ENCODE results near the gene GRIK4.

Gene GRIK4

GRCh38 chr11:120841074-120841473 lies 329.5 kb downstream of the GRIK4 start:
- H3K36me3 ChIP-seq (ENCODE audit: control insufficient read depth, insufficient read depth, low read length): no peaks in the 10 kb centered on the region
- WGBS, 2 experiments (ENCODE audit: insufficient coverage in 2 of 2): no CpG with 5 or more reads among the region's 2 CpGs
- no peaks in the 10 kb centered on the region for H3K4me1 ChIP-seq (ENCODE audit: control insufficient read depth, insufficient read depth, low read length, poor library complexity, severe bottlenecking)
- H3K9me3 ChIP-seq (ENCODE audit: control insufficient read depth, low read length): no peaks in the 10 kb centered on the region
- H3K27ac ChIP-seq (ENCODE audit: low read depth, low read length, severe bottlenecking): no peak overlapping the region
- H3K4me3 ChIP-seq (ENCODE audit: extremely low read depth, insufficient read depth, low read length, poor library complexity, severe bottlenecking): no peak overlapping the region

GRCh38 chr11:120842195-120842594 lies 330.6 kb downstream of the GRIK4 start:
- H3K4me1 ChIP-seq (ENCODE audit: control insufficient read depth, insufficient read depth, low read length, poor library complexity, severe bottlenecking): no peaks in the 10 kb centered on the region
- H3K4me3 ChIP-seq (ENCODE audit: extremely low read depth, insufficient read depth, low read length, poor library complexity, severe bottlenecking): no peak overlapping the region
- H3K27ac ChIP-seq (ENCODE audit: low read depth, low read length, severe bottlenecking): no peak overlapping the region
- 71% methylated on average over 1 of the region's 1 CpG; no CpG with 5 or more reads in 1 of the 2 experiments for WGBS, 2 experiments (ENCODE audit: insufficient coverage in 2 of 2)
- H3K9me3 ChIP-seq (ENCODE audit: control insufficient read depth, low read length): no peaks in the 10 kb centered on the region
- H3K36me3 ChIP-seq (ENCODE audit: control insufficient read depth, insufficient read depth, low read length): no peaks in the 10 kb centered on the region

DNA sequence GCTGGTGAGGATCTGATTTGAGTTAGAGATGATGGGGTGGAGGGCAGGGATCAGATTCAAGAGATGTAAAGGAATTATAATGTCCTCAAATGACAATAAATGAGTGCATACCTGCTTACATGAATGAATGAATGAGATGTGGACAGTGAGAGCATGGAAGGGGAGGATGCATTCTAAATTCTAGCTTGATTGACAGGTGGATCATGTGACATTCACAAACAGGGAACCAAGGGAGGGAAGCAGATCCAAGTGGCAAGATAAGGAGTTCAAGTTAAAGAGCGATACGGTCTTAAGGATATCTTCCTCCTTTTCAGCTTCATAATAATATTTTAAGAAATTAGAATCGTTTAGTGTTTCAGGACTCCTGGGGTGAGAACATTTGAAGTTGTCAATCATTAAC lies 341.9 kb downstream of the GRIK4 start:
- Histone ChIP-seq H3K9me3 (ENCODE audit: control insufficient read depth, low read length) (no peaks in the 10 kb centered on the region), H3K27ac (ENCODE audit: low read depth, low read length, severe bottlenecking) (no peak overlapping the region), H3K4me3 (ENCODE audit: extremely low read depth, insufficient read depth, low read length, poor library complexity, severe bottlenecking) (no peak overlapping the region), H3K4me1 (ENCODE audit: control insufficient read depth, insufficient read depth, low read length, poor library complexity, severe bottlenecking) (peaks cover 4% of the 10 kb centered on the region), H3K36me3 (ENCODE audit: control insufficient read depth, insufficient read depth, low read length) (no peaks in the 10 kb centered on the region)
- no CpG with 5 or more reads among the region's 3 CpGs for WGBS, 2 experiments (ENCODE audit: insufficient coverage in 2 of 2)

- Histone ChIP-seq H3K4me3 (ENCODE audit: extremely low read depth, insufficient read depth, low read length, poor library complexity, severe bottlenecking) (no peak overlapping the region), H3K36me3 (ENCODE audit: control insufficient read depth, insufficient read depth, low read length) (no peaks in the 10 kb centered on the region), H3K27ac (ENCODE audit: low read depth, low read length, severe bottlenecking) (no peak overlapping the region), H3K9me3 (ENCODE audit: control insufficient read depth, low read length) (no peaks in the 10 kb centered on the region), H3K4me1 (ENCODE audit: control insufficient read depth, insufficient read depth, low read length, poor library complexity, severe bottlenecking) (peaks cover 13% of the 10 kb centered on the region)
- WGBS, 2 experiments (ENCODE audit: insufficient coverage in 2 of 2): 86 to 89% methylated on average over 3 to 4 of the region's 5 CpGs
Observed at GRCh38 chr11:120854988-120855387, 343.4 kb downstream of the GRIK4 start.

DNA sequence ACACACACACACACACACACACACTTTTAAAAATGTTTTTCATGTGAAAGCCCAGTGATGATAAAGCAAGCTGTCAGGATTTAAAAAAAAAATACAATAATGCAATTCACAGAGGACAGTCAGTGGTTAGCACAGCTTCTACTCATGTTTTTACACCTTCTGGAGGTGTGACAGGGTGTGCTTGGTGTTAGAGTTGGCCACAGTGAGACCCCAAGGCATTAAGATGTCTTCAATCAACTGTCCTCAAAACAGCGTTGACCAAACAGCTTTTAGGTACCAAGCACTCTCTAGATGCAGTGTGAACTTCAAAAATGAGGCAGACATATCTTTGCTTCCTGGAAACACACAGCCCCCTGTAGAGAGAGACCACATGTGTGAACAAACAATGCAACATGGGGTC lies 346.0 kb downstream of the GRIK4 start:
- 100% methylated on average over 1 of the region's 1 CpG for WGBS, 2 experiments (ENCODE audit: insufficient coverage in 2 of 2)
- Histone ChIP-seq H3K9me3 (ENCODE audit: control insufficient read depth, low read length) (no peaks in the 10 kb centered on the region), H3K36me3 (ENCODE audit: control insufficient read depth, insufficient read depth, low read length) (no peaks in the 10 kb centered on the region), H3K4me1 (ENCODE audit: control insufficient read depth, insufficient read depth, low read length, poor library complexity, severe bottlenecking) (peaks cover 11% of the 10 kb centered on the region), H3K27ac (ENCODE audit: low read depth, low read length, severe bottlenecking) (no peak overlapping the region), H3K4me3 (ENCODE audit: extremely low read depth, insufficient read depth, low read length, poor library complexity, severe bottlenecking) (no peak overlapping the region)

DNA sequence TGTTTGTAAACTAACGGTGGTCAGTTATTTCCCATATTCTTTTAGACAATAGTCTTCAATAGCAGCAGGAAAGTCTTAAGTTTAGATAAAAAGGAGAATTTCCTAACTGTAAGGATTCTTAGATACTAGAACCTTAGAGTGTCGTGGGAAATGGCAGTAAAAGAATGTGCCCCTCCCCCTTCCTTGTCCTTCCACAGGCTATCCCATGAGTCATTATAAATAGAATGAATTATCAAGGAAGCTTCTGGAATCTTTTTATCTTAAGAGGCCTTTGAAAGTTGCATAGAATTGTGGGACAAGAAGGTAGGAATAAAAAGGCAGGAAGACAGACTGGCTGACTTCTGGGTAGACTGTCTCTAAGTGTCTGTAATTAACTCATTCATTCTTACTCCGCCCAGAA lies 347.2 kb downstream of the GRIK4 start:
- H3K27ac ChIP-seq (ENCODE audit: low read depth, low read length, severe bottlenecking): no peak overlapping the region
- WGBS, 2 experiments (ENCODE audit: insufficient coverage in 2 of 2): 88% methylated on average over 1 of the region's 3 CpGs; no CpG with 5 or more reads in 1 of the 2 experiments
- H3K4me1 ChIP-seq (ENCODE audit: control insufficient read depth, insufficient read depth, low read length, poor library complexity, severe bottlenecking): peaks cover 11% of the 10 kb centered on the region
- H3K4me3 ChIP-seq (ENCODE audit: extremely low read depth, insufficient read depth, low read length, poor library complexity, severe bottlenecking): no peak overlapping the region
- H3K9me3 ChIP-seq (ENCODE audit: control insufficient read depth, low read length): no peaks in the 10 kb centered on the region
- no peaks in the 10 kb centered on the region for H3K36me3 ChIP-seq (ENCODE audit: control insufficient read depth, insufficient read depth, low read length)

DNA sequence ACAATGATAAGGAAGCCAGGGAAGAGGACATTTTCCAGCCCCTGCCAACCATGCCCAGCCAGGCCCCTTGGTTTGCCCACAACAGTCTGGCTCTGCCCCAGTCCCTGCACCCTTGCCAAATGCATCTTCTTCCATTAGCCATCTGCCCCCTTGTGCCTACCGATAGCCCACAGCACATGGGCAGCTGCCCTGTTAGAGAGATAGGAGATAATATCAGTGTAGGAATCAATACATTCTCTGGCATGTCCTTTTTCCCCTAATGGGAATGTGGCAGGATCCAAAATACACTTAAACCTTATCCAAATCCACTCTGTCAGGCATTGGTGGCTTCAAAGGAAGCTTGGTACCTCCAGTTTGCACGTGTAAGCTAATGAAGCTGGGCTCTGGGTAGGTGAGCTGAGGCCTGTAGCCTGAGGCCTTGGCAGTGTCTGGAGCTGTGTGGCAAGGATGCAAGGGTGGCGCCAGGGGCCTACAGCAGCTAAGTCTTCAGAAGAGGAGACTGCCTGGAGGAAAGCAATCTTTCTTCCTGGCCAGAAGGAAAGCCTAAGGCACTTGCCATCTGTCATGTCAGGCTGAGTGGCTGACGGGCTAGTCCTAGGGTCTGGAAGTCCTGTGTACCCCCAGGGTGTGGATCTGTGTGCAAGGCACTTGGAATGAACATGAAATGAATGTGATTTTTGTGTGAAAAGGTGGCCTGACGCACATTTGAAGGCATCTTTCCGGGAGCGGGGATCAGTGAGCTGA lies 348.2 kb downstream of the GRIK4 start:
- Histone ChIP-seq H3K9me3 (ENCODE audit: control insufficient read depth, low read length) (no peaks in the 10 kb centered on the region), H3K4me3 (ENCODE audit: extremely low read depth, insufficient read depth, low read length, poor library complexity, severe bottlenecking) (no peak overlapping the region), H3K36me3 (ENCODE audit: control insufficient read depth, insufficient read depth, low read length) (no peaks in the 10 kb centered on the region), H3K27ac (ENCODE audit: low read depth, low read length, severe bottlenecking) (no peak overlapping the region), H3K4me1 (ENCODE audit: control insufficient read depth, insufficient read depth, low read length, poor library complexity, severe bottlenecking) (peaks cover 11% of the 10 kb centered on the region)
- 90 to 93% methylated on average over 5 to 6 of the region's 7 CpGs for WGBS, 2 experiments (ENCODE audit: insufficient coverage in 2 of 2)

GRCh38 chr11:120863359-120863758 lies 351.8 kb downstream of the GRIK4 start:
- H3K9me3 ChIP-seq (ENCODE audit: control insufficient read depth, low read length): no peaks in the 10 kb centered on the region
- 100% methylated on average over 1 to 2 of the region's 2 CpGs for WGBS, 2 experiments (ENCODE audit: insufficient coverage in 2 of 2)
- no peak overlapping the region for H3K4me3 ChIP-seq (ENCODE audit: extremely low read depth, insufficient read depth, low read length, poor library complexity, severe bottlenecking)
- H3K36me3 ChIP-seq (ENCODE audit: control insufficient read depth, insufficient read depth, low read length): no peaks in the 10 kb centered on the region
- peaks cover 10% of the 10 kb centered on the region for H3K4me1 ChIP-seq (ENCODE audit: control insufficient read depth, insufficient read depth, low read length, poor library complexity, severe bottlenecking)
- no peak overlapping the region for H3K27ac ChIP-seq (ENCODE audit: low read depth, low read length, severe bottlenecking)

- H3K4me1 ChIP-seq (ENCODE audit: control insufficient read depth, insufficient read depth, low read length, poor library complexity, severe bottlenecking): no peaks in the 10 kb centered on the region
- 89 to 95% methylated on average over 4 to 6 of the region's 8 CpGs for WGBS, 2 experiments (ENCODE audit: insufficient coverage in 2 of 2)
- no peaks in the 10 kb centered on the region for H3K9me3 ChIP-seq (ENCODE audit: control insufficient read depth, low read length)
- no peak overlapping the region for H3K27ac ChIP-seq (ENCODE audit: low read depth, low read length, severe bottlenecking)
- no peaks in the 10 kb centered on the region for H3K36me3 ChIP-seq (ENCODE audit: control insufficient read depth, insufficient read depth, low read length)
- H3K4me3 ChIP-seq (ENCODE audit: extremely low read depth, insufficient read depth, low read length, poor library complexity, severe bottlenecking): no peak overlapping the region
Observed at GRCh38 chr11:120867024-120867423, 355.5 kb downstream of the GRIK4 start.

GRCh38 chr11:120867531-120867930 lies 356.0 kb downstream of the GRIK4 start:
- 71 to 76% methylated on average over 3 to 7 of the region's 11 CpGs for WGBS, 2 experiments (ENCODE audit: insufficient coverage in 2 of 2)

DNA sequence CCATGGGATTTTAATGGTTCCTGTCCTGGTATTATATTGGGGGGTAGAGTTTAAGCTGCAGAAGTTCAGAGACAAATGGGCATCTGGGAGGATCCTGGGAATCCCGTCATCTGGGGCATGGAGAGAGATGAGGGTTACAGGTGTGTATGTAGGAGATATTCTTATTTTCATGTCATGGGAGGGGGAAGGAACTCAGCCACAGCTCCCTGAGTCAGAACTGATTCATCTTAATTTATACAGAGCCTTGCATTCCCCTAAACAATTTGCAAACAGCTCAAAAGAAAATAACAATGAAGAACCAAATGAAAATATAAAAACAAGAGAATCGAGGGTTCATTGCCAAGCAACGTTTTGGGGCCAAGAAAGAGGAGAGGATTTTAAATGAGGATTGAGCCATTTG lies 356.4 kb downstream of the GRIK4 start:
- Histone ChIP-seq H3K9me3 (ENCODE audit: control insufficient read depth, low read length) (no peaks in the 10 kb centered on the region), H3K27ac (ENCODE audit: low read depth, low read length, severe bottlenecking) (no peak overlapping the region), H3K4me1 (ENCODE audit: control insufficient read depth, insufficient read depth, low read length, poor library complexity, severe bottlenecking) (no peaks in the 10 kb centered on the region), H3K4me3 (ENCODE audit: extremely low read depth, insufficient read depth, low read length, poor library complexity, severe bottlenecking) (no peak overlapping the region), H3K36me3 (ENCODE audit: control insufficient read depth, insufficient read depth, low read length) (no peaks in the 10 kb centered on the region)
- WGBS, 2 experiments (ENCODE audit: insufficient coverage in 2 of 2): 84 to 87% methylated on average over 2 to 3 of the region's 3 CpGs

More at GRCh38 chr11:120867531-120867930, 356.0 kb downstream of the GRIK4 start:
- Histone ChIP-seq H3K9me3 (ENCODE audit: control insufficient read depth, low read length) (no peaks in the 10 kb centered on the region), H3K36me3 (ENCODE audit: control insufficient read depth, insufficient read depth, low read length) (no peaks in the 10 kb centered on the region), H3K27ac (ENCODE audit: low read depth, low read length, severe bottlenecking) (no peak overlapping the region), H3K4me1 (ENCODE audit: control insufficient read depth, insufficient read depth, low read length, poor library complexity, severe bottlenecking) (no peaks in the 10 kb centered on the region), H3K4me3 (ENCODE audit: extremely low read depth, insufficient read depth, low read length, poor library complexity, severe bottlenecking) (no peak overlapping the region)

All from mesodermal cell (in vitro differentiated cells).